SH-SY5Y (cell line): ENCODE data around the gene CCDC71L.

Experiments used
- GATA2 ChIP-seq: IDR thresholded peaks from 2 replicates; pipeline ENCODE4 v1.6.1; 2011; ENCODE audit warnings: mild to moderate bottlenecking, low read depth, low read length
- GATA3 ChIP-seq: IDR thresholded peaks from 2 replicates; pipeline ENCODE4 v1.6.1; 2011; ENCODE audit warnings: low read depth, mild to moderate bottlenecking, low read length, moderate library complexity

DNA sequence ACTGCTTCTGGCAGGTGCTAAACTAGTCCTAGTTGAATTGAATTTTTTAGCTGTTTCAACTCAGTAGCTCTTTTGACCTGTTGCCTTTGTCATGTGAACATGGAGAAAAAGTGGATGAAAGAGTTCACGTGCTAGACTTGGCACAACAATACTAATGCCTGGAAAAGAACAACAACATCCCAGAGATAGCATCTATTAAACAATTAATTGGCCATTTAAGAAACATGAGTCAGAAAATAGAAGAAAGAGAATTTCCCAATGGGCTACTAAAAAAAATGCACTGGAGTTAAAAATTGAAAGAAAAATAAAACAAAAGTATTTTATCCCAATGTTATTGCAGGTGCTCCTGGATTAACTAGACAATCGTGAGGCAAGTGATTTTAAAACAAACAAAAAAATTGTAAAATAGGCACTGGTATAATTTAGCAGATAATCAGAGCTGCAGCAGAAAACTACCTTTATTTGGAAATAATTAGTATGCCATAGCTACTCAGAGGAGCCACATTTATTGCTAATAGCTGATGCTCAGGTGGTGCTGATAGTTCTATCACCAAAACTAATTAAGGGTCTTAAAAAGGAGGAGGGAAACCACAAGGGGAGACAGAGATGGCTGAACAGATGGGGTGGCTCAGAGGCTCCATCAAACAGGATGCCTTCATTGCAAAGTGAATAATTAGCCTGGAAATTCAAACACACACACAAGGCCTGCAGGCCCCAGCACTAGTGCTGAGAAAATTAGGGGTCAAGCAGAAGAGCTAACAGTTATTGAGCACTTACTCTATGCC, 17.6 kb downstream of the CCDC71L start:
- no peak for TF ChIP-seq GATA2
- TF ChIP-seq GATA3, result no peak
